ENCODE results near the gene NCAPD2.

Gene NCAPD2

GRCh38 chr12:6470375-6471163 is 23.3 kb upstream of the NCAPD2 start, which contains the start of gene VAMP1 (continued):
- no peak for TF ChIP-seq AEBP2 (tag by site-specific recombination; IDR thresholded peaks at IDR 0.05; ENCODE audit: borderline replicate concordance)
- no peak for TF ChIP-seq ZNF214 (tag by site-specific recombination; IDR thresholded peaks at IDR 0.05; ENCODE audit: borderline replicate concordance)
- TF ChIP-seq ZNF670 (tag by site-specific recombination; IDR thresholded peaks at IDR 0.05; ENCODE audit: low read depth): no peak
- TF ChIP-seq ZBTB7A (tag by site-specific recombination; IDR thresholded peaks at IDR 0.05; ENCODE audit: low read depth): peak; percentile 79; the same call in 1 of the 2 replicates
- no peak for TF ChIP-seq ZFP3 (tag by site-specific recombination; IDR thresholded peaks at IDR 0.05; ENCODE audit: low read depth)
- TF ChIP-seq YY2 (tag by site-specific recombination; IDR thresholded peaks at IDR 0.05): peak; percentile 54
- TF ChIP-seq ZNF121 (tag by site-specific recombination; IDR thresholded peaks at IDR 0.05): peak; percentile 59; the same call in 1 of the 2 replicates
- TF ChIP-seq PRDM6 (tag by site-specific recombination; IDR thresholded peaks at IDR 0.05): no peak
- 0 out of 2 replicates have a peak, but pooled peaks have one; percentile 31 for TF ChIP-seq ZNF580 (tag by site-specific recombination; IDR thresholded peaks at IDR 0.05)
- TF ChIP-seq ZNF366 (tag by site-specific recombination; conservative IDR thresholded peaks at IDR 0.05): peak; percentile 88
- TF ChIP-seq ZNF530 (tag by site-specific recombination; IDR thresholded peaks at IDR 0.05; ENCODE audit: low read depth): no peak
- no peak for TF ChIP-seq ZNF488 (tag by site-specific recombination; IDR thresholded peaks at IDR 0.05)
- peak; percentile 52; the same call in 1 of the 2 replicates for TF ChIP-seq MYNN (tag by site-specific recombination; IDR thresholded peaks at IDR 0.05; ENCODE audit: borderline replicate concordance)
- peak; percentile 78; the same call in 1 of the 2 replicates for TF ChIP-seq KLF7 (tag by site-specific recombination; IDR thresholded peaks at IDR 0.05; ENCODE audit: borderline replicate concordance)
- peak; percentile 78; the same call in 1 of the 2 replicates for TF ChIP-seq PBX3 (CRISPR knock-in tag; IDR thresholded peaks at IDR 0.05)
- TF ChIP-seq SP2 (tag by site-specific recombination; IDR thresholded peaks at IDR 0.05): peak; percentile 98
- TF ChIP-seq BCL11B (tag by site-specific recombination; IDR thresholded peaks at IDR 0.05; ENCODE audit: low read depth): 0 out of 2 replicates have a peak, but pooled peaks have one; percentile 31
- TF ChIP-seq ZNF548 (tag by site-specific recombination; IDR thresholded peaks at IDR 0.05): no peak
- peak; percentile 88; the same call in 1 of the 2 replicates for TF ChIP-seq ZNF2 (tag by site-specific recombination; IDR thresholded peaks at IDR 0.05)
- peak; percentile 69 for TF ChIP-seq PATZ1 (tag by site-specific recombination; IDR thresholded peaks at IDR 0.05)
- no peak for TF ChIP-seq ZNF19 (tag by site-specific recombination; IDR thresholded peaks at IDR 0.05; ENCODE audit: low read depth)
- TF ChIP-seq GLIS2 (tag by site-specific recombination; IDR thresholded peaks at IDR 0.05): peak; percentile 94
- no peak for TF ChIP-seq SCRT1 (tag by site-specific recombination; IDR thresholded peaks at IDR 0.05; ENCODE audit: borderline replicate concordance)
- TF ChIP-seq HOXC10 (CRISPR knock-in tag; IDR thresholded peaks at IDR 0.05): no peak
- TF ChIP-seq ZNF521 (tag by site-specific recombination; IDR thresholded peaks at IDR 0.05): no peak
- TF ChIP-seq ZBTB8A (tag by site-specific recombination; IDR thresholded peaks at IDR 0.05): peak; percentile 84
- no peak for TF ChIP-seq ZBTB49 (tag by site-specific recombination; IDR thresholded peaks at IDR 0.05; ENCODE audit: low read depth)
- TF ChIP-seq SP7 (tag by site-specific recombination; IDR thresholded peaks at IDR 0.05): peak; percentile 80
- TF ChIP-seq MEIS1 (CRISPR knock-in tag; IDR thresholded peaks at IDR 0.05; ENCODE audit: borderline replicate concordance): no peak
